Kidney (tissue), 14 donors: Measurements from ENCODE around the gene PKD2L1. TPM values are rescaled to one million over a fixed set of nuclear protein-coding genes. Genes with fewer than 3 reads are reported as not detected.

Experiments used
- DNase-seq, 5 donors: peaks; one replicate each; pipeline ENCODE4 v3.0.0-alpha.2; 2013 to 2020
- FAIRE-seq: peaks from 2 replicates; lab custom pipeline; 2012; peaks lifted over from hg19 to GRCh38; lab: Jason Lieb, UNC
- H3K27ac ChIP-seq, 2 donors: one replicate each; pipeline ENCODE4 v1.7.0; 2013; ENCODE audit warnings: low read depth in 2 of 2, low read length in 2 of 2, inconsistent platforms in 1 of 2
- H3K27me3 ChIP-seq: one replicate; pipeline ENCODE4 v1.7.1; 2013; ENCODE audit warnings: low read length, inconsistent platforms; ENCODE audit not compliant: control insufficient read depth, insufficient read depth
- H3K36me3 ChIP-seq, 3 donors: one replicate each; pipeline versions ENCODE4 v1.7.0 to v1.7.1; 2013; ENCODE audit warnings: low read length in 3 of 3, control low read depth in 1 of 3, inconsistent platforms in 1 of 3; ENCODE audit not compliant: insufficient read depth in 3 of 3, control insufficient read depth in 2 of 3
- H3K4me1 ChIP-seq, 3 donors: one replicate each; pipeline versions ENCODE4 v1.7.0 to v1.7.1; 2013; ENCODE audit warnings: low read length in 3 of 3, inconsistent platforms in 1 of 3, low read depth in 1 of 3; ENCODE audit not compliant: control insufficient read depth in 2 of 3, insufficient read depth in 2 of 3
- H3K4me3 ChIP-seq, 3 donors: one replicate each; pipeline versions ENCODE4 v1.7.0 to v1.8.1; 2013; ENCODE audit warnings: low read length in 3 of 3, control low read depth in 1 of 3, inconsistent platforms in 1 of 3
- H3K9ac ChIP-seq, 3 donors: one replicate each; pipeline versions ENCODE4 v1.7.0 to v1.7.1; 2013; ENCODE audit warnings: low read length in 3 of 3, control low read depth in 1 of 3, inconsistent platforms in 1 of 3
- H3K9me3 ChIP-seq, 3 donors: one replicate each; pipeline versions ENCODE4 v1.7.0 to v1.7.1; 2013; ENCODE audit warnings: low read length in 3 of 3, control low read depth in 1 of 3, inconsistent platforms in 1 of 3; ENCODE audit not compliant: control insufficient read depth in 2 of 3, insufficient read depth in 1 of 3
- CTCF ChIP-seq: IDR thresholded peaks from 3 replicates; pipeline ENCODE4 v1.5.1; 2012; ENCODE audit warnings: mild to moderate bottlenecking, moderate library complexity, borderline replicate concordance; ENCODE audit not compliant: insufficient read depth; ENCODE audit errors: extremely low read depth
- intact Hi-C: fragments of 100-400 bp; cut with DNase I; formaldehyde crosslinking; loops from one replicate; pipeline ENCODE4 v1.11.1; 2022
- polyA plus RNA-seq: library from polyadenylated mRNA; stranded (reverse); fragments of 350-450 nt; fragmentation: Illumina TruSeq; extraction: RNeasy Lipid Tissue Mini Kit (QIAGEN cat#74804); gene quantifications from one replicate; pipeline ENCODE4 v1.2.3, GENCODE V29; 2014; ENCODE audit warnings: low read depth, low replicate concordance; ENCODE audit not compliant: insufficient read depth
- total RNA-seq: library from RNA; stranded (reverse); fragmentation: NEBNext Ultra II Directional; extraction: Animal tissue kit (Norgen Biotek cat#: 25700); gene quantifications from one replicate; pipeline ENCODE4 v1.2.1, GENCODE V29; 2021
- donor health status: control.
- donor health status: control.
- donor health status: control.
- donor health status: control.
- donor health status: control.
- donor health status: DM: yes; HTN: yes; CAD: no.
- donor health status: Normal renal cell carcinoma (clear cell type).

PKD2L1 gene
- total and polyA plus RNA-seq, 2 donors from 2014 or later, result 0.17 TPM; not detected in 1

DNA sequence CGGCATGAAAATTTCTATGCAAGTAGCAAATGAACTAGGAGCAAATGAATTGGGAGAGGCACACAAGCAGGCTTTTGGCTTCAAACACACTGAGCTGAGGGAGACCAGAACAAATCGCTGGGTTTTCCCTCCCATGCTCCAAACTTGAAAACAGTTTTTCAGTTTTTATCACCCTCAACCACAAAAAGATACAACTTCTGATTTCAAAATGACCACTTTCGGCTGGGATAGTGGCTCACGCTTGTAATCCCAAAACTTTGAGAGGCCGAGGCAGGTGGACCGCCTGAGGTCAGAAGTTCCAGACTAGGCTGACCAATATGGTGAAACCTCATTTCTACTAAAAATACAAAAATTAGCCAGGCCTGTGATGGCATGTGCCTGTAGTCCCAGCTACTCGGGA, 91.6 kb downstream of the PKD2L1 start:
- intact Hi-C loops, result no loop called here

More for the DNA sequence above, 91.6 kb downstream of the PKD2L1 start:
- Histone ChIP-seq H3K9me3 (no peaks in the 10 kb centered on the region), H3K4me1 (no peaks in the 10 kb centered on the region), H3K36me3 (peaks cover 11 to 41% (median 30%) of the 10 kb centered on the region in 3 donors), H3K27ac (no peak overlapping the region), H3K4me3 (no peak overlapping the region), H3K27me3 (no peaks in the 10 kb centered on the region), H3K9ac (no peak overlapping the region)
- FAIRE-seq (no peak), DNase-seq (no peak)
- TF ChIP-seq CTCF, result no peak

Other genes with a start within 250 kb of the PKD2L1 start
- gene CPN1, start 248.4 kb downstream of the PKD2L1 start, total RNA-seq, result not detected
- 0.43 TPM for gene CPN1, start 248.4 kb downstream of the PKD2L1 start, polyA plus RNA-seq
- 23.7 TPM for gene ERLIN1, start 144.2 kb downstream of the PKD2L1 start, total RNA-seq
- gene ERLIN1, start 144.2 kb downstream of the PKD2L1 start, polyA plus RNA-seq, result 9.0 TPM
- 19.6 TPM for gene CHUK, start 100.6 kb downstream of the PKD2L1 start, total RNA-seq
- 13.4 TPM for gene CHUK, start 100.6 kb downstream of the PKD2L1 start, polyA plus RNA-seq
- gene CWF19L1, start 62.6 kb downstream of the PKD2L1 start, total RNA-seq, result 25.0 TPM
- gene CWF19L1, start 62.6 kb downstream of the PKD2L1 start, polyA plus RNA-seq, result 18.0 TPM
- gene BLOC1S2, start 43.5 kb downstream of the PKD2L1 start, total RNA-seq, result 31.8 TPM
- 56.3 TPM for gene BLOC1S2, start 43.5 kb downstream of the PKD2L1 start, polyA plus RNA-seq
- 8.7 TPM for gene SCD, start 17.0 kb upstream of the PKD2L1 start, total RNA-seq
- gene SCD, start 17.0 kb upstream of the PKD2L1 start, polyA plus RNA-seq, result 10.7 TPM
- gene WNT8B, start 132.8 kb upstream of the PKD2L1 start, total RNA-seq, result not detected
- gene WNT8B, start 132.8 kb upstream of the PKD2L1 start, polyA plus RNA-seq, result 0.60 TPM
- gene SEC31B, start 189.6 kb upstream of the PKD2L1 start, total RNA-seq, result 10.6 TPM
- 5.6 TPM for gene SEC31B, start 189.6 kb upstream of the PKD2L1 start, polyA plus RNA-seq
- 162 TPM for gene NDUFB8, start 199.6 kb upstream of the PKD2L1 start, total RNA-seq
- gene NDUFB8, start 199.6 kb upstream of the PKD2L1 start, polyA plus RNA-seq, result 638 TPM
- gene HIF1AN, start 205.7 kb upstream of the PKD2L1 start, total RNA-seq, result 40.6 TPM
- gene HIF1AN, start 205.7 kb upstream of the PKD2L1 start, polyA plus RNA-seq, result 10.9 TPM